AG08395 (cell line): Measurements from ENCODE around the gene LY6G5B.

Source experiments
- DNase-seq: peaks from one replicate; pipeline ENCODE4 v3.0.0; 2012; ENCODE audit warnings: mixed read lengths, low spot score

The LY6G5B gene

GRCh38 chr6:31669676-31670075 is at the start of gene LY6G5B:
Gene LY6G5B (plus strand): TSS chr6:31669976. CDS start chr6:31670951, 975 bp downstream.
- no peak for DNase-seq

GRCh38 chr6:31620586-31621319 is 49.0 kb upstream of the LY6G5B start, which contains the start of gene PRRC2A:
Gene PRRC2A (plus strand): TSS chr6:31620715. CDS start chr6:31622790, 2,075 bp downstream.
- peak; percentile 70 for DNase-seq

GRCh38 chr6:31621320-31621939 is 48.3 kb upstream of the LY6G5B start:
- DNase-seq = no peak

GRCh38 chr6:31621991-31622390 is 47.8 kb upstream of the LY6G5B start:
- peak; percentile 18 for DNase-seq

- no peak for DNase-seq
These were observed 47.1 kb upstream of the LY6G5B start for GRCh38 chr6:31622684-31623091.

- no peak for DNase-seq
These were observed 45.7 kb upstream of the LY6G5B start for GRCh38 chr6:31624070-31624469.

- DNase-seq = no peak
These were observed 42.8 kb upstream of the LY6G5B start for GRCh38 chr6:31626952-31627351.

GRCh38 chr6:31627690-31628287 is 42.0 kb upstream of the LY6G5B start:
- DNase-seq = no peak

GRCh38 chr6:31629014-31629413 is 40.8 kb upstream of the LY6G5B start:
- no peak for DNase-seq

GRCh38 chr6:31630177-31630934 is 39.4 kb upstream of the LY6G5B start:
- DNase-seq = no peak

- DNase-seq = no peak
These were observed 38.6 kb upstream of the LY6G5B start for GRCh38 chr6:31631209-31631608.

- DNase-seq = no peak
These were observed 38.0 kb upstream of the LY6G5B start for GRCh38 chr6:31631681-31632278.

- no peak for DNase-seq
These were observed 37.4 kb upstream of the LY6G5B start for GRCh38 chr6:31632279-31632946.

GRCh38 chr6:31633447-31633846 is 36.3 kb upstream of the LY6G5B start:
- no peak for DNase-seq

- no peak for DNase-seq
These were observed 35.6 kb upstream of the LY6G5B start for GRCh38 chr6:31634131-31634530.

GRCh38 chr6:31634969-31635575 is 34.7 kb upstream of the LY6G5B start:
- DNase-seq = no peak

GRCh38 chr6:31636698-31637596 is 32.8 kb upstream of the LY6G5B start:
- DNase-seq = no peak

GRCh38 chr6:31639043-31639442 is 30.7 kb upstream of the LY6G5B start:
- no peak for DNase-seq

- peak; percentile 85 for DNase-seq
These were observed 30.3 kb upstream of the LY6G5B start for GRCh38 chr6:31639449-31639861.

- no peak for DNase-seq
These were observed 29.2 kb upstream of the LY6G5B start for GRCh38 chr6:31640612-31641011.
